ENCODE results near the gene PRKN. TPM values are rescaled to one million over a fixed set of nuclear protein-coding genes. Genes with fewer than 3 reads are reported as not detected.

The PRKN gene
- total RNA-seq, 4 donors from 2014 or later, result 6.3 to 11.9 (median 9.5) TPM

DNA sequence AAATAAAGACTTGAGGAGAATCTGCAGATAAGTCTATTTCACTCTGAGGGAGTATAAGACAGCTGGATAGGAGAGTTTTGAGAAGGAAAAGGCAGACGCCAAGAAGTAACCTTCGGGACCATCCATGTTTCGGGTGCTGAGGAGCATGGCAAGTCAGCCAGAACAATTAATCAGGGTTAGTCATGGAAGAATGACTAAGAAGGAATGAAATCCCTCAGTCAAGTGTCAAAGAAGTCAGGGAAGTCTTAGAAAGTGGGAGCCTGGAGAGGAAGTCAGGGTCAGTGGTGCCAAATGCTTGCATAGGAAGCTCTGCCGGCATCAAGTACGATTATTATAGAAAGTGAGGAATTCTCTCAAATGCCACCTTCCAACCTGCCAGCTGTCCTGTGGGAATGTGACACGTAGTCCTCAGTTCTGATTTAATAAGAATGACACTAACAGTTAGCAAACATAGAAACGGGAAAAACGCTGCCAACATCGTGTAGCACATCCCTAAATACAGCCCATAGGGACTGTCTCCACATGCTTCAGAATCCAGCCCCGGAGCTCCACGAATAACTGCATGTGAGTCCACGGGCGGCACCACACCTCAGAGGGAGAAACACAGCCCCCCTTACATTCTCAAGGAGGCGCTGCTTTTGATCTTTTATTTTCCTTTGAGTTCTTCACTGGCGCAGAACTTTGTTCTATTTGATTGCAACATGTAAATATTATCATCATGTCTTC is 602.7 kb downstream of the PRKN start:
- no peak for DNase-seq (ENCODE audit: low spot score in 2 of 2)
- H3K4me3 ChIP-seq (ENCODE audit: low read depth, poor library complexity, severe bottlenecking), result no peak overlapping the region
- TF ChIP-seq, protein P1, sequence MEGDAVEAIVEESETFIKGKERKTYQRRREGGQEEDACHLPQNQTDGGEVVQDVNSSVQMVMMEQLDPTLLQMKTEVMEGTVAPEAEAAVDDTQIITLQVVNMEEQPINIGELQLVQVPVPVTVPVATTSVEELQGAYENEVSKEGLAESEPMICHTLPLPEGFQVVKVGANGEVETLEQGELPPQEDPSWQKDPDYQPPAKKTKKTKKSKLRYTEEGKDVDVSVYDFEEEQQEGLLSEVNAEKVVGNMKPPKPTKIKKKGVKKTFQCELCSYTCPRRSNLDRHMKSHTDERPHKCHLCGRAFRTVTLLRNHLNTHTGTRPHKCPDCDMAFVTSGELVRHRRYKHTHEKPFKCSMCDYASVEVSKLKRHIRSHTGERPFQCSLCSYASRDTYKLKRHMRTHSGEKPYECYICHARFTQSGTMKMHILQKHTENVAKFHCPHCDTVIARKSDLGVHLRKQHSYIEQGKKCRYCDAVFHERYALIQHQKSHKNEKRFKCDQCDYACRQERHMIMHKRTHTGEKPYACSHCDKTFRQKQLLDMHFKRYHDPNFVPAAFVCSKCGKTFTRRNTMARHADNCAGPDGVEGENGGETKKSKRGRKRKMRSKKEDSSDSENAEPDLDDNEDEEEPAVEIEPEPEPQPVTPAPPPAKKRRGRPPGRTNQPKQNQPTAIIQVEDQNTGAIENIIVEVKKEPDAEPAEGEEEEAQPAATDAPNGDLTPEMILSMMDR (IDR thresholded peaks at IDR 0.05), result no peak
- TF ChIP-seq POLR2A (IDR thresholded peaks at IDR 0.05), result no peak
- intact Hi-C loops (cut with DNase I; ENCODE audit: low total_unique reads), result no loop called here
- WGBS, 2 donors, result 76 to 79% methylated on average over 15 of the region's 15 CpGs

GRCh38 chr6:162123797-162124196 is 603.8 kb downstream of the PRKN start:
- 56 to 70% methylated on average over 3 of the region's 3 CpGs for WGBS, 2 donors
- DNase-seq (ENCODE audit: low spot score in 2 of 2), result no peak
- H3K4me3 ChIP-seq (ENCODE audit: low read depth, poor library complexity, severe bottlenecking), result no peak overlapping the region
- intact Hi-C loops (cut with DNase I; ENCODE audit: low total_unique reads), result no loop called here
- TF ChIP-seq, protein P1 (IDR thresholded peaks at IDR 0.05), result no peak
- no peak for TF ChIP-seq POLR2A (IDR thresholded peaks at IDR 0.05)

GRCh38 chr6:162119341-162119740 is 608.2 kb downstream of the PRKN start:
- DNase-seq (ENCODE audit: low spot score in 2 of 2), result peak; percentile 50 to 88
- intact Hi-C loops (cut with DNase I; ENCODE audit: low total_unique reads), result no loop called here
- no peak for TF ChIP-seq POLR2A (IDR thresholded peaks at IDR 0.05)
- TF ChIP-seq, protein P1 (IDR thresholded peaks at IDR 0.05), result no peak
- WGBS, 2 donors, result 5 to 13% methylated on average over 4 of the region's 4 CpGs
- no peak overlapping the region for H3K4me3 ChIP-seq (ENCODE audit: low read depth, poor library complexity, severe bottlenecking)

GRCh38 chr6:162118706-162119105 is 608.9 kb downstream of the PRKN start:
- no peak for DNase-seq (ENCODE audit: low spot score in 2 of 2)
- H3K4me3 ChIP-seq (ENCODE audit: low read depth, poor library complexity, severe bottlenecking), result no peak overlapping the region
- TF ChIP-seq, protein P1 (IDR thresholded peaks at IDR 0.05), result no peak
- TF ChIP-seq POLR2A (IDR thresholded peaks at IDR 0.05), result no peak
- intact Hi-C loops (cut with DNase I; ENCODE audit: low total_unique reads), result no loop called here
- WGBS, 2 donors, result 26 to 29% methylated on average over 5 of the region's 5 CpGs

GRCh38 chr6:162116902-162117525 is 610.6 kb downstream of the PRKN start:
- no peak for TF ChIP-seq POLR2A (IDR thresholded peaks at IDR 0.05)
- TF ChIP-seq, protein P1 (IDR thresholded peaks at IDR 0.05), result no peak
- intact Hi-C loops (cut with DNase I; ENCODE audit: low total_unique reads), result no loop called here
- 92 to 94% methylated on average over 7 of the region's 7 CpGs for WGBS, 2 donors
- no peak overlapping the region for H3K4me3 ChIP-seq (ENCODE audit: low read depth, poor library complexity, severe bottlenecking)
- DNase-seq (ENCODE audit: low spot score in 2 of 2), result no peak
